IPS DF 4.7 (cell line): Measurements from ENCODE around the gene GCSH.

ENCODE experiments used
- DNase-seq: peaks from one replicate; pipeline ENCODE4 v3.0.0-alpha.2; 2013; ENCODE audit warnings: low spot score; ENCODE audit errors: extremely low read depth

Gene GCSH

GRCh38 chr16:81105946-81106345, 9.8 kb upstream of the GCSH start:
- no peak for DNase-seq

DNA sequence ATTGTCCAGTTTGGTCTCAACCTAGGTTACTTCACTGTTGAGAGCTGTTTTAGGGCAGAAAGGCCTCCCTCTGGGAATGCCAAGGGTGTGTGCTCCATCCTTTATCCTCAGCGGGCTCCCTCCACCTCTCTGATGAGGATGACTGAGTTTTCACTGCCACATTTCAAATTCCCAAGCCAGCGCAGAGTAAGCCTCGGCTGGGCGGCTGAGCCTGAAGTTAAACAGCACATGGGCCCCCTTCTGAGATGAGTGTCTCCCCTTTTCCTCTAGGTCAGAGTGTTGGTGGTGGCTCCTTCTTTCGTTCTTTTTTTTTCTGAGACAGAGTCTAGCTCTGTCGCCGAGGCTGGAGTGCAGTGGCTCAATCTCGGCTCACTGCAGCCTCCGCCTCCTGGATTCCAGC, 5.5 kb upstream of the GCSH start:
- DNase-seq = no peak

DNA sequence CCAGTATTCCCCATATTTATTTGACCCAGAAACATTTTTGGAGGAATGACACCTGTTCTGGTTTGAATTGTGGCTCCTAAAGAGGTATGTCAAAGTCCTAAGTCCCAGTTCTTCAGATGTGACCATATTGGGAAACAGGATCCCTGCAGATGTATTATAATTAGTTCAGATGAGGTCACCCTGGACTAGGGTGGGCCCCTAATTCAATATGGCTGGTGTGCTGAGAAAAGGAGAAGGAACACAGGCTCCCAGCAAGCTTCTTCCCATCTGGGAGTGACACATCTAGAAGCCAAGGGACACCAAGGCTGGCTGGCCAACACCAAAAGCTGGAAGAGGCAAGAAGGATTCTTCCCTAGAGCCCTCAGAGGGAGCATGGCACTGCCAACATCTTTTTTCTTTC, 3.8 kb upstream of the GCSH start:
- DNase-seq = no peak

- DNase-seq = no peak
Measured at GRCh38 chr16:81097230-81097629, 1.0 kb upstream of the GCSH start.

- DNase-seq = no peak
Measured at GRCh38 chr16:81096715-81097208, 567 bp upstream of the GCSH start.

- no peak for DNase-seq
Measured at GRCh38 chr16:81095653-81095952, 592 bp downstream of the GCSH start.

DNA sequence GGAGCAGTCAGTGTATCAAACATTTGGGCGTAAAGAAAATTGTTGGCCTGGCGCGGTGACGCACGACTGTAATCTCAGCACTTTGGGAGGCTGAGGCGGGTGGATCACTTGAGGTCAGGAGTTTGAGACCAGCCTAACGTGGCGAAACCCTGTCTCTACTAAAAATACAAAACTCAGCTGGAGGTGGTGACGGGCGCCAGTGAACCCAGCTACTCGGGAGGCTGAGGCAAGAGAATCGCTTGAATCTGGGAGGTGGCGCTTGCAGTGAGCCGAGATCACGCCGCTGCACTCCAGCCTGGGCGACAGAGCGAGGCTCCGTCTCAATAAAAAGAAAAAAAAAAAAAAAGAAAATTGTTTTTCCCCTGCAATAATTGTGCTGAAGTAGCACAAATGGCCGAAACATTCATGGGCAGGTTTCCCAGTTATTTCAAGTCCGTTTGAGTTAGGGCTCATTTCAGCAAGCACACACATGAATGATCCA, 1.4 kb downstream of the GCSH start:
- DNase-seq = no peak

- no peak for DNase-seq
Measured at GRCh38 chr16:81088836-81089235, 7.4 kb downstream of the GCSH start.

- DNase-seq = no peak
Measured at GRCh38 chr16:81081014-81081413, 15.2 kb downstream of the GCSH start.

GRCh38 chr16:81080233-81080632, 16.0 kb downstream of the GCSH start:
- DNase-seq = no peak

GRCh38 chr16:81077076-81077940, 18.9 kb downstream of the GCSH start, which contains the start of gene C16orf46:
TSS of gene C16orf46 (minus strand) at chr16:81077238. CDS start at chr16:81063955, 13,283 bp downstream.
- peak; percentile 84 for DNase-seq

- DNase-seq = no peak
Measured at GRCh38 chr16:81076566-81077075, 19.6 kb downstream of the GCSH start.

GRCh38 chr16:81073560-81074330, 22.4 kb downstream of the GCSH start:
- no peak for DNase-seq

DNA sequence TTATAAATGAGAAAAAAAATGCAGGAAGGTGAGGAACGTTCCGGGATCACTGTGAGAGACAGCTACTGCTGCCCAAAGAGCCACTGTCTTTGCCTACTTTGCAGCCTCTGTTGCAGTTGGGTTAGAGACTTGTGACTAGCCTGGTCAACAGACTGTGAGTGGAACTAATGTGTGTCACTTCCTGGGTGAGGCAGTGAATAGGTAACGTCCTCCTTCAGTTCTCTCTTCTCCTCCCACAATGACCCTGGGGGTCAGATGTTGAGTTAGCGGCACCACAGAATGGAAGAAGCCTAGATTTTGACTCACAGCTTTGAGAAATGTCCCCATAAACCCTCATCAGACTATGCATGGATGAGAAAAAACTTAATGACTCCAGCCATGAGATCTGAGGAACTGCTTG, 24.4 kb downstream of the GCSH start:
- no peak for DNase-seq

- no peak for DNase-seq
Measured at GRCh38 chr16:81070979-81071378, 25.2 kb downstream of the GCSH start.

DNA sequence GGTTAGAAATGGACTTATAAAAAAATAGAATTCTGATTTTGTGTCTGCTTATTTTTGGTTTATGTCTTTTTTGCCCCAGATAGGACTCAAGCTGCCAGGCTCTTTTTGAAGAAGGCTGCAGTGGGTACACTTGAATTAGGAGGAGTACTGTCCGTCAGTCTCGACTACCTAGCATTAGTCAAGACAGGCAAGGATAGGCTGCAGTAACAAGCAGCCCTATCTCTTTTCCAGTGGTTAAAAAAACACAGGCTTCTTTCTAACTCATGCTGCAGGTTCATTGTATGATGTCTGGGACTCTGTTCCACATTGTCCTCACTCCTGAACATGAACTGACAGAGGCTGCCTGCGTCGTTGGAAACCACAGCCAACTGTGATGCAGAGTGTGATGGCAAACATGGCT, 27.1 kb downstream of the GCSH start:
- DNase-seq = no peak

- no peak for DNase-seq
Measured at GRCh38 chr16:81067166-81067565, 29.0 kb downstream of the GCSH start.

- no peak for DNase-seq
Measured at GRCh38 chr16:81066681-81067080, 29.5 kb downstream of the GCSH start.

- no peak for DNase-seq
Measured at GRCh38 chr16:81061871-81062608, 34.2 kb downstream of the GCSH start.

- DNase-seq = no peak
Measured at GRCh38 chr16:81061307-81061640, 34.9 kb downstream of the GCSH start.

DNA sequence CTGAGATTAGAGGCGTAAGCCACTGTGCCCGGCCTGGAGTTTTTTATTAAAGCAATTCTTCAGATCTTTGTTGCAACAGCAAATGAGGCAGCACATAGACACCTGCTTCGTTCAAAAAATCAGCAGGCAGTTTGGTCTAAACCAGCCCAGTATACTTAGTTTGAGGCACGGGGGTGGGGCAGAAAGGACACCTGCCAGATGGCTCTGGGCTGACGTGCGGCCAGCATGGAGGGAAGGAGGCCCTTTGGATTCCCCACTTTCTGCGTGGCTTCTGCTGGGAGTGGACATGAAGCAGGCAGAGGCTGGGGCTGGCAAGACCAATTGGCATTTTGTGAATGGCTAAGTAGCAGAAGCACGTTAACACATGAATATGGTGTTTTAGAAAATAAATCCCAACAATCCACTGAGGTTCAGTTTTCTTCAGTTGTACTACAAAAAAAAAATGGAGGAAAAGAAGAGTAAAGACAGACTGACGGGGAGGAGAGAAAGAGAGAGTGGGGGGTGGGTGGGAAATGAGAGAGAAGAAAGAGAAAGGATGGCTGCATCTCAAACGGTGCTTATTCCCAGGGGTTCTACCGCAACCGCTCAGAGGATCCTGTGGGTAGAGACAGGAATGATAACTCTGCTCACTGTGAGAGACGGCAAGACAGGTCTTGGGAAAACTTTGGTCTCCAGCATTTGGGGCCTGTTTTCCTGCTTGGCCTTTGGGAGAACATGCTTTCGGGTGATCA, 35.5 kb downstream of the GCSH start:
- DNase-seq = no peak
